Mesothelial cell of epicardium (in vitro differentiated cells): Measurements from ENCODE around the gene TYK2. TPM values are rescaled to one million over a fixed set of nuclear protein-coding genes. Genes with fewer than 3 reads are reported as not detected.

Experiments
- DNase-seq, 2 experiments: peaks; one replicate each; pipeline ENCODE4 v3.0.0; 2021; ENCODE audit warnings: low spot score in 2 of 2; ENCODE audit not compliant: unreplicated experiment in 2 of 2
- H3K27ac Mint-ChIP-seq: 2 replicates; pipeline ENCODE4 v1.8.0; 2021; ENCODE audit warnings: mixed read lengths
- H3K27me3 Mint-ChIP-seq: 2 replicates; pipeline ENCODE4 v1.8.0; 2021; ENCODE audit warnings: low read depth, mixed read lengths
- H3K36me3 Mint-ChIP-seq: 2 replicates; pipeline ENCODE4 v1.8.0; 2021; ENCODE audit warnings: mixed read lengths
- H3K4me1 Mint-ChIP-seq: 2 replicates; pipeline ENCODE4 v1.8.0; 2021; ENCODE audit warnings: mixed read lengths
- H3K4me3 Mint-ChIP-seq: 2 replicates; pipeline ENCODE4 v1.8.0; 2021; ENCODE audit warnings: mild to moderate bottlenecking, moderate library complexity, mixed read lengths
- H3K9me3 Mint-ChIP-seq: 2 replicates; pipeline ENCODE4 v1.8.0; 2021; ENCODE audit warnings: mixed read lengths
- total RNA-seq: library from RNA; stranded (reverse); gene quantifications from 3 replicates; pipeline ENCODE4 v1.2.1, GENCODE V29; 2021
- TF ChIP-seq, protein P1 (sequence below): fragments of 200-600 bp; sonication (generic); IDR thresholded peaks from one replicate; pipeline ENCODE4 v1.5.0; 2021; ENCODE audit warnings: antibody characterized with exemption; ENCODE audit not compliant: unreplicated experiment

Gene TYK2
- total RNA-seq, 1 donor from 2014 or later: 142 TPM

DNA sequence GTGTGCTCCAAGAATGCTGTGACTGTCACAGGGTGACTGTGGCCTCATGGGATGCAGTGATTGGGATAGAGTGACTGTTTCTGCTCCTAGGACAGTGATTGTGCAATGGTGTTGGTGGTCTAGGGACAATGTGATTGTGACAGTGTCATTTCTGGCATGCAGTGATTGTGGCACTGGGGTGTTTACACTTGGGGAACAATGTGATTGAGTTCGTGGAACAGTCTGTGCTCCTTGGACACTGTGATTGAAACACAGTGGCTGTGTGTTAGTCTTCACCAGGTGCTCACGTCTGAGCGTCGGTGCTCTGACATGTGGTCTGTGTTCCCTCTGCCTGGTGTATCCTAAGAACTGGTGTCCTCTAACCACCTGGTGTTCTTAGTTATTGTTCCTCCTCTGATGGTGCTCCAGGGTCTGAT lies 41.7 kb upstream of the TYK2 start:
- H3K27me3 Mint-ChIP-seq: peaks cover 92% of the 10 kb centered on the region

DNA sequence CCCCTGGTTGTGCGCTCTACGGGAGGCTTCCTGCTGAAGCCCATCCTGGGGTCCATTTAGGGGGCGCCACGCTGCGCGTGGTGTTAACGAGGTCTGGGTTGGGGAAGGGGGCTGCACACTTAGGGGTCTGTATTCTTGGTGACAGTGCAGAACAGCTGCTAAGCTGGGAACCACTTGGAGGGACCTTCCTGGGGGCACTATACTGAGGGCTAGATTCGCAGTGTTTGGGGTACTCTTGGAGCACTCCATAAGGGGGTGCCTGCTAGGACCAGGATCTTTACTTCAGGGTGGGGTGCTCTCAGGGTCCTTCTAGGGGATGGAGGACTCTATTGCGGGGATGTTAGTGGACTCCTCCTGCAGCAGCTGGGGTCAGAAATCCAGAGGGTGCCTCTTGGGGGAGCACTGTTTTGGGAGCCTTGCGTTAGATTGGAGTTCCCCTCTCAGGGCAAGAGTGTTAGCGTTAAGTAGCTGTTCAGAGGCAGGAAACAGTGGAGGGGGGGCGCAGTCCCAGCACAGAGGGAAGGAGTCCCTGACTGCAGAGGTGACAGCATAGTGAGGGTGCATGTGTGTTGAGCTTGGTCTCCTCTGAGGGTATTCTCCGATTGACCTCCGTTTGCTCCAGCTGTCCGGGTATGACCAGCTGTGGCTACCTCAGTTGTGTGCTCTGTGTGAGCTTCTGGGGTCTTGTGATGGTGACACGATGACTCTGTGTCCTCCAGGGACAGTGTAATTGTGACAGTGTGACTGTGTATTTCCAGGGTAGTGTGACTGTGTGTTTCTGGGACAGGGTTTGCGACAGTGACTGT lies 41.1 kb upstream of the TYK2 start:
- peaks cover 92% of the 10 kb centered on the region for H3K27me3 Mint-ChIP-seq

More for the DNA sequence above, 41.7 kb upstream of the TYK2 start:
- Mint-ChIP-seq H3K36me3 (no peaks in the 10 kb centered on the region), H3K4me1 (peaks cover 29% of the 10 kb centered on the region), H3K27ac (no peak overlapping the region), H3K9me3 (no peaks in the 10 kb centered on the region), H3K4me3 (peak overlapping the region; percentile 32)
- no peak for DNase-seq
- TF ChIP-seq, protein P1, sequence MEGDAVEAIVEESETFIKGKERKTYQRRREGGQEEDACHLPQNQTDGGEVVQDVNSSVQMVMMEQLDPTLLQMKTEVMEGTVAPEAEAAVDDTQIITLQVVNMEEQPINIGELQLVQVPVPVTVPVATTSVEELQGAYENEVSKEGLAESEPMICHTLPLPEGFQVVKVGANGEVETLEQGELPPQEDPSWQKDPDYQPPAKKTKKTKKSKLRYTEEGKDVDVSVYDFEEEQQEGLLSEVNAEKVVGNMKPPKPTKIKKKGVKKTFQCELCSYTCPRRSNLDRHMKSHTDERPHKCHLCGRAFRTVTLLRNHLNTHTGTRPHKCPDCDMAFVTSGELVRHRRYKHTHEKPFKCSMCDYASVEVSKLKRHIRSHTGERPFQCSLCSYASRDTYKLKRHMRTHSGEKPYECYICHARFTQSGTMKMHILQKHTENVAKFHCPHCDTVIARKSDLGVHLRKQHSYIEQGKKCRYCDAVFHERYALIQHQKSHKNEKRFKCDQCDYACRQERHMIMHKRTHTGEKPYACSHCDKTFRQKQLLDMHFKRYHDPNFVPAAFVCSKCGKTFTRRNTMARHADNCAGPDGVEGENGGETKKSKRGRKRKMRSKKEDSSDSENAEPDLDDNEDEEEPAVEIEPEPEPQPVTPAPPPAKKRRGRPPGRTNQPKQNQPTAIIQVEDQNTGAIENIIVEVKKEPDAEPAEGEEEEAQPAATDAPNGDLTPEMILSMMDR: no peak

GRCh38 chr19:10420444-10421239 lies 40.3 kb upstream of the TYK2 start, which contains the start of gene PDE4A:
PDE4A (plus strand) TSS chr19:10420538; CDS start chr19:10420765, 227 bp downstream.
- H3K36me3 Mint-ChIP-seq: no peaks in the 10 kb centered on the region
- H3K4me3 Mint-ChIP-seq: peak within 1 kb of the TSS; percentile 47
- no peak for DNase-seq
- peaks cover 32% of the 10 kb centered on the region for H3K4me1 Mint-ChIP-seq
- no peaks in the 10 kb centered on the region for H3K9me3 Mint-ChIP-seq
- H3K27me3 Mint-ChIP-seq: peaks cover 92% of the 10 kb centered on the region
- TF ChIP-seq, protein P1: peak; percentile 34
- no peak within 1 kb of the TSS for H3K27ac Mint-ChIP-seq

More for the DNA sequence above, 41.1 kb upstream of the TYK2 start:
- DNase-seq: no peak
- H3K9me3 Mint-ChIP-seq: no peaks in the 10 kb centered on the region
- H3K4me3 Mint-ChIP-seq: peak overlapping the region; percentile 46
- H3K36me3 Mint-ChIP-seq: no peaks in the 10 kb centered on the region
- peaks cover 32% of the 10 kb centered on the region for H3K4me1 Mint-ChIP-seq
- no peak overlapping the region for H3K27ac Mint-ChIP-seq
- TF ChIP-seq, protein P1: no peak

- no peaks in the 10 kb centered on the region for H3K36me3 Mint-ChIP-seq
- peak overlapping the region; percentile 47 for H3K4me3 Mint-ChIP-seq
- DNase-seq: peak in 1 of 2 experiments; percentile 60
- no peak overlapping the region for H3K27ac Mint-ChIP-seq
- peaks cover 32% of the 10 kb centered on the region for H3K4me1 Mint-ChIP-seq
- no peaks in the 10 kb centered on the region for H3K9me3 Mint-ChIP-seq
- TF ChIP-seq, protein P1: no peak
- H3K27me3 Mint-ChIP-seq: peaks cover 92% of the 10 kb centered on the region
Observed at GRCh38 chr19:10419646-10420443, 39.5 kb upstream of the TYK2 start.

GRCh38 chr19:10419200-10419645 lies 38.9 kb upstream of the TYK2 start:
- peak overlapping the region; percentile 47 for H3K4me3 Mint-ChIP-seq
- H3K27me3 Mint-ChIP-seq: peaks cover 90% of the 10 kb centered on the region
- TF ChIP-seq, protein P1: no peak
- no peaks in the 10 kb centered on the region for H3K9me3 Mint-ChIP-seq
- DNase-seq: no peak
- no peaks in the 10 kb centered on the region for H3K36me3 Mint-ChIP-seq
- H3K27ac Mint-ChIP-seq: no peak overlapping the region
- H3K4me1 Mint-ChIP-seq: peaks cover 30% of the 10 kb centered on the region
